Cerebellar cortex (tissue), 1 donor: Measurements from ENCODE around the gene ZNF800.
A peak's percentile ranks its signal among the peaks of the same experiment; 100 is the strongest.

ENCODE experiments used
- DNase-seq: peaks from one replicate; pipeline ENCODE4 v3.0.0-alpha.2; 2015; ENCODE audit warnings: low spot score

The ZNF800 gene

GRCh38 chr7:127348247-127348631 is 44.3 kb downstream of the ZNF800 start:
- DNase-seq, result no peak

GRCh38 chr7:127347567-127348246 is 44.8 kb downstream of the ZNF800 start:
- peak; percentile 17 for DNase-seq

GRCh38 chr7:127346575-127347256 is 45.8 kb downstream of the ZNF800 start:
- DNase-seq, result no peak

GRCh38 chr7:127342596-127342995 is 49.9 kb downstream of the ZNF800 start:
- DNase-seq, result no peak

GRCh38 chr7:127338122-127338521 is 54.4 kb downstream of the ZNF800 start:
- no peak for DNase-seq

- DNase-seq, result no peak
These were observed 54.9 kb downstream of the ZNF800 start for GRCh38 chr7:127337581-127337980.

- DNase-seq, result no peak
These were observed 56.0 kb downstream of the ZNF800 start for GRCh38 chr7:127336458-127336857.

- no peak for DNase-seq
These were observed 59.6 kb downstream of the ZNF800 start for GRCh38 chr7:127332880-127333279.

- DNase-seq, result no peak
These were observed 62.4 kb downstream of the ZNF800 start for GRCh38 chr7:127330070-127330469.

- no peak for DNase-seq
These were observed 69.5 kb downstream of the ZNF800 start for GRCh38 chr7:127322832-127323493.

- DNase-seq, result no peak
These were observed 70.2 kb downstream of the ZNF800 start for GRCh38 chr7:127322351-127322750.

GRCh38 chr7:127320974-127321373 is 71.5 kb downstream of the ZNF800 start:
- DNase-seq, result no peak
